Measurements from ENCODE around the gene SPATA17. TPM values are rescaled to one million over a fixed set of nuclear protein-coding genes. Genes with fewer than 3 reads are reported as not detected.

SPATA17 gene
- total and polyA plus RNA-seq, 2 experiments from 2014 or later: 0.43 to 1.3 TPM

DNA sequence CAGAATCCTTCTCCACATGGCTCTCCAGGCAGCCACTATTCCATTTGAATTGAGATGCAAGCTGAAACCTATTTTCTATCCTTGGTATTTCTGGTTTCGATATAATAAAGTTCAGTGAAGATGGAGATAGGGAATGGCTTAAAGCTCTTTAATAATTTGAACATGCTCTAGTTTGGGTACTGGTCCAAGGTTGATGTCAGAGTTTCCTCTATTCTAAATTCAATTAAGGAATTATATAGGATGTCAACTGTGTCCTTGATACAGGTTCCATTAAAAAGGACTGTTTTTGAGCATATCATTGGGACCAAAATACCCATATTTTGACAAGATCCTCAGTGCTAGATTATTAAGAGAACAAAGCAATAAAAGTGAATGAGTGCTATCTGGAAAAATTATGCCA lies 245.3 kb downstream of the SPATA17 start:
- no peak for DNase-seq
- in situ Hi-C loops (cut with MboI): no loop called here
- WGBS, 2 experiments (ENCODE audit: low coverage in 1 of 2, low lambda C conversion rate in 2 of 2, missing lambda C conversion rate in 2 of 2): 22 to 23% methylated on average over 1 of the region's 1 CpG
- no peak overlapping the region for H3K9ac ChIP-seq
- no peak overlapping the region for H3K4me3 ChIP-seq
- no peaks in the 10 kb centered on the region; the same call in 1 of the 2 replicates for H3K27me3 ChIP-seq (replicated peaks; ENCODE audit: insufficient read depth)
- no peaks in the 10 kb centered on the region for H3K4me1 ChIP-seq (ENCODE audit: insufficient read depth)
- no peaks in the 10 kb centered on the region for H3F3A ChIP-seq (ENCODE audit: insufficient read depth)
- H3K4me2 ChIP-seq (ENCODE audit: unreplicated experiment): no peak overlapping the region
- H3K79me2 ChIP-seq (ENCODE audit: insufficient read depth): no peaks in the 10 kb centered on the region
- no peaks in the 10 kb centered on the region for H3K9me2 ChIP-seq (ENCODE audit: insufficient read depth)
- no peak overlapping the region for H2AFZ ChIP-seq
- H4K20me1 ChIP-seq (ENCODE audit: insufficient read depth): no peaks in the 10 kb centered on the region
- H3K27ac ChIP-seq: no peak overlapping the region
- no peak for TF ChIP-seq EZH2 (IDR thresholded peaks at IDR 0.05; ENCODE audit: insufficient read depth, poor library complexity, severe bottlenecking)
- no peak for TF ChIP-seq EZH2phosphoT487 (IDR thresholded peaks at IDR 0.05; ENCODE audit: insufficient read depth, low read depth)
- H3K36me3 ChIP-seq (ENCODE audit: low read depth): no peaks in the 10 kb centered on the region
- H3K9me3 ChIP-seq (ENCODE audit: low read depth): no peaks in the 10 kb centered on the region

DNA sequence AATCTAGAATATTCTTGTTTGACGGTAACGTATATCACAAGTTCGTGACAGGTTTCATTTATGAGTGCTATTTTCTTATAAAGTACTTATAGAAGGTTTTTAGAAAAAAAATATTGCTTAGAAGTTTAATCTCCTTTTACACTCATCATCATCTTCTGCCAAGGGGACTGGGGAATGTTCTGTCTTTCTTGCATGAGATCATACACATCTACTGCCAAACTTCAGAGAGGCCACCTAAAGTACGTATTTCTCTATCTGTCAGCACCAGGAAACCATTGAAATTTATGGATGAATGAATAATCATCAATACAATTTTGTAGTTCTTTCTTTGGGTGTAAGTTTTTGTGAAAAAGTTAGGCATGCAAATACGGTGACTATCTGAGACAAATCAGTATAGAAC lies 245.8 kb downstream of the SPATA17 start:
- no peaks in the 10 kb centered on the region for H3K79me2 ChIP-seq (ENCODE audit: insufficient read depth)
- no peak overlapping the region for H3K4me2 ChIP-seq (ENCODE audit: unreplicated experiment)
- no peaks in the 10 kb centered on the region for H3K9me3 ChIP-seq (ENCODE audit: low read depth)
- H3K4me3 ChIP-seq: no peak overlapping the region
- H3K9ac ChIP-seq: no peak overlapping the region
- WGBS, 2 experiments (ENCODE audit: low coverage in 1 of 2, low lambda C conversion rate in 2 of 2, missing lambda C conversion rate in 2 of 2): 29 to 33% methylated on average over 5 of the region's 5 CpGs
- no peaks in the 10 kb centered on the region for H3K9me2 ChIP-seq (ENCODE audit: insufficient read depth)
- DNase-seq: no peak
- H3K27ac ChIP-seq: no peak overlapping the region
- no peaks in the 10 kb centered on the region for H3K4me1 ChIP-seq (ENCODE audit: insufficient read depth)
- no peak overlapping the region for H2AFZ ChIP-seq
- H3K27me3 ChIP-seq (replicated peaks; ENCODE audit: insufficient read depth): no peaks in the 10 kb centered on the region; the same call in 1 of the 2 replicates
- H3F3A ChIP-seq (ENCODE audit: insufficient read depth): no peaks in the 10 kb centered on the region
- TF ChIP-seq EZH2 (IDR thresholded peaks at IDR 0.05; ENCODE audit: insufficient read depth, poor library complexity, severe bottlenecking): no peak
- in situ Hi-C loops (cut with MboI): no loop called here
- no peaks in the 10 kb centered on the region for H4K20me1 ChIP-seq (ENCODE audit: insufficient read depth)
- no peaks in the 10 kb centered on the region for H3K36me3 ChIP-seq (ENCODE audit: low read depth)

DNA sequence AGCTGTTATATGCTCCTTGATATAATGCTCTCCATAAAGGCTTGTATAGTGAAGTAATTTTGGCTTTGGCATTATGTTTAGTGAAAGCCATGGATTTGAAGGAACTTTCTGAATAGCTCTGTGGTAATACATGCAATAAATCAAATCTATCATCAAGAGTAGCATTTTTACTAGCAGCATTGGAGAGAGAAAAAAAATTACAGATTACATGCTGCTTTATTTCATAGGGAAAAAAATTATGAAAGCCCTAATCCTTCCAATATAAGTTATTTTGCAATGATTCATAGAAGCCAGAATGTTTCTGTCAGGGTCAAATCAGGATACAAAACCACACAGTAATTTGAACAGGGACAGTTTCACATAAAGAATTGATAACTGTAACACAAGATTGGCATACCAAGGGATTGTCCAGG lies 250.0 kb downstream of the SPATA17 start:
- Histone ChIP-seq H3K9me3 (ENCODE audit: low read depth) (no peaks in the 10 kb centered on the region), H3K9ac (no peak overlapping the region), H3K4me1 (ENCODE audit: insufficient read depth) (no peaks in the 10 kb centered on the region), H3K27ac (no peak overlapping the region), H3K4me2 (ENCODE audit: unreplicated experiment) (no peak overlapping the region), H4K20me1 (ENCODE audit: insufficient read depth) (no peaks in the 10 kb centered on the region), H3K79me2 (ENCODE audit: insufficient read depth) (no peaks in the 10 kb centered on the region), H2AFZ (no peak overlapping the region), H3K27me3 (replicated peaks; ENCODE audit: insufficient read depth) (no peaks in the 10 kb centered on the region; the same call in 1 of the 2 replicates), H3K36me3 (ENCODE audit: low read depth) (no peaks in the 10 kb centered on the region), H3K4me3 (no peak overlapping the region), H3K9me2 (ENCODE audit: insufficient read depth) (no peaks in the 10 kb centered on the region), H3F3A (ENCODE audit: insufficient read depth) (no peaks in the 10 kb centered on the region)
- no peak for TF ChIP-seq EZH2phosphoT487 (IDR thresholded peaks at IDR 0.05; ENCODE audit: insufficient read depth, low read depth)
- no peak for TF ChIP-seq EZH2 (IDR thresholded peaks at IDR 0.05; ENCODE audit: insufficient read depth, poor library complexity, severe bottlenecking)
- in situ Hi-C loops (cut with MboI): no loop called here
- DNase-seq: peak; percentile 1

DNA sequence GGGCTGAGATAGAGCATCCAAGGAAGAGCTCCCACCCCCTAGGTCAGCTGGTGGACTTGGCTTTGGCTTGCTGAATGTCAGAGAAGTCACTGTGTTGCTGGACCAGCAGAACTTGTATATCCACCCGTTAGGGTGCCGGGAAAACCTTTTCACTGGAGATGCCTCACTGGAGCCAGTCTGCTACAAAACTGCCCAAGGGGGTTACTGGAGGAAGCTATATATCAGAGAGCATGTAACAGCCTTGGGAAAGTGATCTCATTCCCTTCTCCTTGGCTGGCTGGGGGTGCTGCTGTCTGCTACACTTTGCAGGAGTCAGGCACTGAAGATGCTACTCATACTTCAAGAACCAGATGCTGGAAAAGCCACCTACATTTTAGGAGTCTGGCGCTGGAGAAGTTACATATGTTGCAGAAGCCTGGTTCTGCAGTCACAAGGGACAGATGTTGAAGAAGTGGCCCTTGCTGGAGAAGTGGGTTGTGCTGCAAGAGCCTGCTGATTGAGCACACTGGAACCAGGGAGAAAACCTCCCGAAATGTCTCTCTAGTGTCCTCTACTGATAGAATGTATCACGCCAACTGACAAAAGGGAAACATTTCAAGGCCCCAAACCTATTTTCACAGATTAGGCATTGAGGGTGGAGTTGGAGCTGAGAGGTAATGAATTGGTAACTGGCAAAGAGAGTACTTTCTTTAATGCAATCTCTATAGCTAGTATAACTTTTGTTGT lies 250.6 kb downstream of the SPATA17 start:
- Histone ChIP-seq H3K36me3 (ENCODE audit: low read depth) (no peaks in the 10 kb centered on the region), H3K9me3 (ENCODE audit: low read depth) (no peaks in the 10 kb centered on the region), H3K4me2 (ENCODE audit: unreplicated experiment) (no peak overlapping the region), H3K4me1 (ENCODE audit: insufficient read depth) (no peaks in the 10 kb centered on the region), H3K27ac (no peak overlapping the region), H3K9ac (no peak overlapping the region), H3K9me2 (ENCODE audit: insufficient read depth) (no peaks in the 10 kb centered on the region), H2AFZ (no peak overlapping the region), H4K20me1 (ENCODE audit: insufficient read depth) (no peaks in the 10 kb centered on the region), H3K79me2 (ENCODE audit: insufficient read depth) (no peaks in the 10 kb centered on the region), H3K27me3 (replicated peaks; ENCODE audit: insufficient read depth) (no peaks in the 10 kb centered on the region; the same call in 1 of the 2 replicates), H3K4me3 (no peak overlapping the region), H3F3A (ENCODE audit: insufficient read depth) (no peaks in the 10 kb centered on the region)
- in situ Hi-C loops (cut with MboI): no loop called here
- 5 to 6% methylated on average over 5 of the region's 5 CpGs for WGBS, 2 experiments (ENCODE audit: low coverage in 1 of 2, low lambda C conversion rate in 2 of 2, missing lambda C conversion rate in 2 of 2)
- no peak for TF ChIP-seq EZH2 (IDR thresholded peaks at IDR 0.05; ENCODE audit: insufficient read depth, poor library complexity, severe bottlenecking)
- TF ChIP-seq EZH2phosphoT487 (IDR thresholded peaks at IDR 0.05; ENCODE audit: insufficient read depth, low read depth): no peak
- peak; percentile 7 for DNase-seq
